ENCODE results near the gene SPATA45. TPM values are rescaled to one million over a fixed set of nuclear protein-coding genes. Genes with fewer than 3 reads are reported as not detected.

Gene SPATA45
- total and polyA plus RNA-seq, 2 of the 8 experiments (the other 6 are each of a cell fraction or from before 2014, with no cell fraction given) = 0.21 to 0.65 TPM

- TF ChIP-seq SRF (IDR thresholded peaks at IDR 0.05; ENCODE audit: low read depth, low read length) (no peak), SP4 (IDR thresholded peaks at IDR 0.05; ENCODE audit: low read length) (no peak)
These were observed 41.7 kb downstream of the SPATA45 start (continued) for GRCh38 chr1:212805767-212806166.

Data from H1 (cell line).